Suprapubic skin (tissue), 4 donors: Measurements from ENCODE around the gene OR51B6. TPM values are rescaled to one million over a fixed set of nuclear protein-coding genes. Genes with fewer than 3 reads are reported as not detected.

ENCODE experiments used
- DNase-seq, 2 donors: peaks; one replicate each; pipeline ENCODE4 v3.0.0-alpha.2; 2019; ENCODE audit warnings: low spot score in 2 of 2
- H3K27ac ChIP-seq: fragments of 200-600 bp; sonication (generic); one replicate; pipeline ENCODE4 v1.5.1; 2019
- H3K27me3 ChIP-seq: fragments of 200-600 bp; sonication (generic); one replicate; pipeline ENCODE4 v1.5.1; 2019
- H3K36me3 ChIP-seq: fragments of 200-600 bp; sonication (generic); one replicate; pipeline ENCODE4 v1.5.1; 2019
- H3K4me1 ChIP-seq: fragments of 200-600 bp; sonication (generic); one replicate; pipeline ENCODE4 v1.5.1; 2019
- H3K4me3 ChIP-seq: fragments of 200-600 bp; sonication (generic); one replicate; pipeline ENCODE4 v1.5.1; 2019; ENCODE audit warnings: mild to moderate bottlenecking
- H3K9me3 ChIP-seq: fragments of 200-600 bp; sonication (generic); one replicate; pipeline ENCODE4 v1.5.1; 2019
- CTCF ChIP-seq, 2 donors: fragments of 200-600 bp in 1 of 2; fragments of 450-650 bp in 1 of 2; sonication (generic) in 1 of 2; IDR thresholded peaks; one replicate each; pipeline ENCODE4 v1.5.1; 2016 to 2019; ENCODE audit warnings: antibody characterized with exemption in 2 of 2, mild to moderate bottlenecking in 1 of 2, moderate library complexity in 1 of 2
- EP300 ChIP-seq: sonication (generic); formaldehyde crosslinking; IDR thresholded peaks from one replicate; pipeline ENCODE4 v1.6.1; 2017; ENCODE audit warnings: antibody characterized with exemption
- POLR2A ChIP-seq, 2 donors: fragments of 450-650 bp; IDR thresholded peaks; one replicate each; pipeline ENCODE4 v1.6.1; 2017; ENCODE audit warnings: antibody characterized with exemption in 2 of 2, mild to moderate bottlenecking in 2 of 2, moderate library complexity in 2 of 2
- POLR2AphosphoS5 ChIP-seq, 3 donors: sonication (generic); formaldehyde crosslinking; IDR thresholded peaks; one replicate each; pipeline ENCODE4 v1.6.1; 2017; ENCODE audit warnings: antibody characterized with exemption in 3 of 3
- WGBS: methylation state at CpG from one replicate; pipeline ENCODE4 v1.1.5; 2018; 5-methylcytosine and 5-hydroxymethylcytosine counted together
- total RNA-seq, 4 donors: library from RNA; depleted of rRNA; stranded (reverse); fragments of >200 nt; gene quantifications; one replicate each; pipeline ENCODE4 v1.1.0, GENCODE V29; 2016

Gene OR51B6
- total RNA-seq, result not detected

- Histone ChIP-seq H3K9me3 (no peaks in the 10 kb centered on the region), H3K27me3 (no peaks in the 10 kb centered on the region), H3K27ac (no peak within 1 kb of the TSS), H3K36me3 (no peaks in the 10 kb centered on the region), H3K4me1 (no peaks in the 10 kb centered on the region), H3K4me3 (no peak within 1 kb of the TSS)
- no peak for DNase-seq
- no peak for TF ChIP-seq POLR2A (IDR thresholded peaks at IDR 0.05)
- no peak for TF ChIP-seq EP300
- TF ChIP-seq POLR2AphosphoS5 (IDR thresholded peaks at IDR 0.05), result no peak
- no peak for TF ChIP-seq CTCF (IDR thresholded peaks at IDR 0.05)
- WGBS, result 68% methylated on average over 1 of the region's 1 CpG
Measured at GRCh38 chr11:5351208-5351607, at the start of gene OR51B6. TSS of gene OR51B6 (plus strand) at chr11:5351508. CDS start at chr11:5351508, 0 bp downstream.

GRCh38 chr11:5301846-5302245 lies 49.5 kb upstream of the OR51B6 start, which contains the start of gene OR51B4:
TSS of gene OR51B4 (minus strand) at chr11:5301946. CDS start at chr11:5301946, 0 bp downstream.
- no peak for DNase-seq
- TF ChIP-seq EP300 (no peak), CTCF (IDR thresholded peaks at IDR 0.05) (no peak), POLR2A (IDR thresholded peaks at IDR 0.05) (no peak), POLR2AphosphoS5 (IDR thresholded peaks at IDR 0.05) (no peak)
- H3K27me3 ChIP-seq, result no peaks in the 10 kb centered on the region
- H3K27ac ChIP-seq, result no peak within 1 kb of the TSS
- H3K4me1 ChIP-seq, result no peaks in the 10 kb centered on the region
- whole genome bisulfite sequencing, result 91% methylated on average over 2 of the region's 2 CpGs
- no peaks in the 10 kb centered on the region for H3K36me3 ChIP-seq
- H3K9me3 ChIP-seq, result no peaks in the 10 kb centered on the region
- no peak within 1 kb of the TSS for H3K4me3 ChIP-seq

- Histone ChIP-seq H3K36me3 (no peaks in the 10 kb centered on the region), H3K9me3 (no peaks in the 10 kb centered on the region), H3K4me1 (no peaks in the 10 kb centered on the region), H3K27ac (no peak overlapping the region), H3K4me3 (no peak overlapping the region), H3K27me3 (no peaks in the 10 kb centered on the region)
- no peak for DNase-seq
- WGBS, result 72% methylated on average over 5 of the region's 5 CpGs
- TF ChIP-seq EP300 (no peak), POLR2A (IDR thresholded peaks at IDR 0.05) (no peak), POLR2AphosphoS5 (IDR thresholded peaks at IDR 0.05) (no peak), CTCF (IDR thresholded peaks at IDR 0.05) (no peak)
Measured at GRCh38 chr11:5303626-5304025, 47.7 kb upstream of the OR51B6 start.

- DNase-seq, result no peak
- TF ChIP-seq POLR2AphosphoS5 (IDR thresholded peaks at IDR 0.05), result no peak
- no peak for TF ChIP-seq CTCF (IDR thresholded peaks at IDR 0.05)
- no peak for TF ChIP-seq POLR2A (IDR thresholded peaks at IDR 0.05)
- no peak for TF ChIP-seq EP300
- Histone ChIP-seq H3K4me1 (no peaks in the 10 kb centered on the region), H3K27ac (no peak overlapping the region), H3K27me3 (no peaks in the 10 kb centered on the region), H3K36me3 (no peaks in the 10 kb centered on the region), H3K4me3 (no peak overlapping the region), H3K9me3 (no peaks in the 10 kb centered on the region)
- 95% methylated on average over 1 of the region's 1 CpG for WGBS
Measured at GRCh38 chr11:5304046-5304445, 47.3 kb upstream of the OR51B6 start.

GRCh38 chr11:5307256-5308019 lies 43.9 kb upstream of the OR51B6 start:
- Histone ChIP-seq H3K36me3 (no peaks in the 10 kb centered on the region), H3K4me3 (no peak overlapping the region), H3K4me1 (no peaks in the 10 kb centered on the region), H3K9me3 (no peaks in the 10 kb centered on the region), H3K27ac (no peak overlapping the region), H3K27me3 (no peaks in the 10 kb centered on the region)
- DNase-seq, result no peak
- WGBS, result 77% methylated on average over 2 of the region's 2 CpGs
- no peak for TF ChIP-seq POLR2AphosphoS5 (IDR thresholded peaks at IDR 0.05)
- TF ChIP-seq POLR2A (IDR thresholded peaks at IDR 0.05), result no peak
